Measurements from ENCODE around the gene LCN1.

- TF ChIP-seq CTCF (IDR thresholded peaks at IDR 0.05) (no peak), POLR2A (IDR thresholded peaks at IDR 0.05) (no peak)
Measured at GRCh38 chr9:135474915-135475314, 46.3 kb upstream of the LCN1 start.

All from body of pancreas (tissue), 4 donors.